Astrocyte (in vitro differentiated cells and primary cell): ENCODE measurements around the gene PEAK1.

Experiments
- CTCF ChIP-seq: IDR thresholded peaks from 2 replicates; pipeline ENCODE4 v1.5.1; 2011; ENCODE audit warnings: low read depth, mild to moderate bottlenecking, inconsistent platforms, low read length, moderate library complexity; ENCODE audit not compliant: insufficient read depth
- EZH2 ChIP-seq: IDR thresholded peaks from 2 replicates; pipeline ENCODE4 v1.6.1; 2012; ENCODE audit warnings: mild to moderate bottlenecking, low read length, inconsistent platforms; ENCODE audit not compliant: insufficient read depth

- TF ChIP-seq CTCF = no peak
- no peak for TF ChIP-seq EZH2
Observed at GRCh38 chr15:77412972-77413698, 6.8 kb downstream of the PEAK1 start.
